Measurements from ENCODE around the gene C19orf44.

DNA sequence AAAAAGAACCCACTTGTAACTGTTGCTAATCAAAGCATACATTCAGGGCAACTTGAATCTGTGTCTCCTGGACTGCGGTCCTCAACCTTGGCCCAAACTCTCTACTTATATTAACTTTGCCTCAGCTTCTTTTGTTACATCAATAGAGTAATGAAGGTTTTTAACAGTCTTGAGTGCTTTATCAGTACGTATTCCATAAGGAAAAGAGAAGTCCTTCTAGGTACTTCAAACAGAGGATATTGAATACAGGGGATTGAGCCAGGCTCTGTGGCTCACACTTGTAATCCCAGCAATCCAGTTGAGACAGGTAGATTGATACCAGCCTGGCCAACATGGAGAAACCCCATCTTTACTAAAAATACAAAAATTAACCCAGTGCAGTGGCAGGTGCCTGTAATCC, 23.2 kb upstream of the C19orf44 start:
- TF ChIP-seq, protein P1, sequence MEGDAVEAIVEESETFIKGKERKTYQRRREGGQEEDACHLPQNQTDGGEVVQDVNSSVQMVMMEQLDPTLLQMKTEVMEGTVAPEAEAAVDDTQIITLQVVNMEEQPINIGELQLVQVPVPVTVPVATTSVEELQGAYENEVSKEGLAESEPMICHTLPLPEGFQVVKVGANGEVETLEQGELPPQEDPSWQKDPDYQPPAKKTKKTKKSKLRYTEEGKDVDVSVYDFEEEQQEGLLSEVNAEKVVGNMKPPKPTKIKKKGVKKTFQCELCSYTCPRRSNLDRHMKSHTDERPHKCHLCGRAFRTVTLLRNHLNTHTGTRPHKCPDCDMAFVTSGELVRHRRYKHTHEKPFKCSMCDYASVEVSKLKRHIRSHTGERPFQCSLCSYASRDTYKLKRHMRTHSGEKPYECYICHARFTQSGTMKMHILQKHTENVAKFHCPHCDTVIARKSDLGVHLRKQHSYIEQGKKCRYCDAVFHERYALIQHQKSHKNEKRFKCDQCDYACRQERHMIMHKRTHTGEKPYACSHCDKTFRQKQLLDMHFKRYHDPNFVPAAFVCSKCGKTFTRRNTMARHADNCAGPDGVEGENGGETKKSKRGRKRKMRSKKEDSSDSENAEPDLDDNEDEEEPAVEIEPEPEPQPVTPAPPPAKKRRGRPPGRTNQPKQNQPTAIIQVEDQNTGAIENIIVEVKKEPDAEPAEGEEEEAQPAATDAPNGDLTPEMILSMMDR (IDR thresholded peaks at IDR 0.05): no peak
- TF ChIP-seq POLR2A (IDR thresholded peaks at IDR 0.05): no peak
